Adrenal gland (tissue), 12 donors: Measurements from ENCODE around the gene CTAGE4. TPM values are rescaled to one million over a fixed set of nuclear protein-coding genes. Genes with fewer than 3 reads are reported as not detected.
"Not testable (repeated sequence)": the region's sequence is repeated elsewhere in the genome, so short reads cannot be mapped to it uniquely, and the experiment has no call there.

Experiments used
- DNase-seq, 7 donors: peaks; one replicate each; pipeline ENCODE4 v3.0.0-alpha.2; 2019 to 2020
- H3K27ac ChIP-seq, 5 donors: fragments of 200-600 bp; sonication (generic) in 4 of 5; 1 replicate in 3 of 5; 2 replicates in 2 of 5; pipeline versions ENCODE4 v1.5.1 to v1.8.0; 2016 to 2020; ENCODE audit warnings: mild to moderate bottlenecking in 1 of 5
- H3K27me3 ChIP-seq: fragments of 200-600 bp; 2 replicates; pipeline ENCODE4 v1.8.0; 2021
- H3K36me3 ChIP-seq, 2 donors: fragments of 200-600 bp; replicated peaks in 1 of 2; 1 replicate in 1 of 2; 2 replicates in 1 of 2; pipeline versions ENCODE4 v1.5.1 to v1.8.0; 2018 to 2022
- H3K4me1 ChIP-seq, 2 donors: fragments of 200-600 bp; replicated peaks in 1 of 2; 1 replicate in 1 of 2; 2 replicates in 1 of 2; pipeline versions ENCODE4 v1.5.1 to v1.8.0; 2018 to 2021
- H3K4me3 ChIP-seq, 4 donors: fragments of 200-600 bp; sonication (generic) in 3 of 4; one replicate each; pipeline ENCODE4 v1.5.1; 2016 to 2018
- H3K9me3 ChIP-seq, 3 donors: fragments of 200-600 bp; sonication (generic) in 1 of 3; replicated peaks in 1 of 3; 1 replicate in 2 of 3; 2 replicates in 1 of 3; pipeline versions ENCODE4 v1.5.1 to v1.8.0; 2016 to 2021
- POLR2A ChIP-seq, 2 donors: fragments of 450-650 bp; IDR thresholded peaks; one replicate each; pipeline ENCODE4 v1.6.1; 2017; ENCODE audit warnings: antibody characterized with exemption in 2 of 2, mild to moderate bottlenecking in 2 of 2, moderate library complexity in 1 of 2
- WGBS, 4 donors: extraction: QIAGEN DNeasy Blood & Tissue Kit in 2 of 4; methylation state at CpG; one replicate each; pipeline versions ENCODE4 v1.1.5 to v1.1.7; 2013 to 2017; 5-methylcytosine and 5-hydroxymethylcytosine counted together
- intact Hi-C, 2 donors: fragments of 100-400 bp; cut with DNase I; formaldehyde crosslinking; loops; one replicate each; pipeline versions ENCODE4 v1.14.1 to v1.15.0; 2022 to 2023
- polyA plus RNA-seq, 3 donors: library from polyadenylated mRNA; stranded (reverse); fragments of 200-250 nt in 2 of 3; fragments of 350-450 nt in 1 of 3; fragmentation: Illumina TruSeq in 1 of 3; extraction: RNeasy Lipid Tissue Mini Kit (QIAGEN cat#74804) in 1 of 3; gene quantifications; one replicate each; pipeline ENCODE4 v1.2.3, GENCODE V29; 2013 to 2014
- total RNA-seq, 9 donors: library from RNA; depleted of rRNA in 4 of 9; stranded (reverse); fragments of >200 nt in 4 of 9; fragments of 120-200 nt in 1 of 9; fragmentation: NEBNext Ultra II Directional in 1 of 9; extraction: Animal tissue kit (Norgen Biotek cat#: 25700) in 1 of 9; gene quantifications; one replicate each; pipeline versions ENCODE4 v1.1.0 to v1.2.4, GENCODE V29; 2013 to 2023
- TF ChIP-seq, protein P1 (sequence below), 6 experiments: fragments of 450-650 bp in 4 of 6; fragments of 200-600 bp in 2 of 6; sonication (generic) in 1 of 6; IDR thresholded peaks; 1 replicate in 5 of 6; 2 replicates in 1 of 6; pipeline versions ENCODE4 v1.5.1 to v1.8.0; 2016 to 2021; ENCODE audit warnings: antibody characterized with exemption in 6 of 6, mild to moderate bottlenecking in 2 of 6, moderate library complexity in 1 of 6
- donor health status: healthy with polysubstance abuse.
- donor health status: Bipolar disorder and iron deficiency.
- donor health status: DM: yes; HTN: yes; CAD: no.
- donor health status: DM: no; HTN: no; CAD: no.
- donor health status: DM: no; HTN: no; CAD: no.
- donor health status: DM: yes; HTN: yes; CAD: no.

CTAGE4 gene
- total and polyA plus RNA-seq, 12 donors, result 0.23 to 2.3 (median 0.44) TPM; not detected in 4

DNA sequence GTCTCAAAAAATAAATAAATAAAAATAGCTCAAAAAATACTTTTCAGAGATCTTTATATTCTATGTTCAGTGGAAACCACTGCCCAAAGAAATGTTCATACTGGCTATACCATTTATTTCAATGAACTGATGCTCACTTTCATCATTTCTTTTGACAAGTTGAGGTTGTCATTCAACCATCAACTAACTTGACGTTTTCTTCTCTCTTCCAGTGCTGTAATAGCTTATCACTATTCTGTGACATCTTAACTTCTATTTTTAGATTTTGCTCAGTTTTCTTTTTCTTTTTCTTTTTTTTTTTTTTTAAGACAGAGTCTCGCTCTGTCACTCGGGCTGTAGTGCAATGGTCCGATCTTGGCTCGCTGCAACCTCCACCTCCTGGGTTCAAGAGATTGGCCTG lies 8.7 kb upstream of the CTAGE4 start:
- no peak for DNase-seq
- H3K4me3 ChIP-seq, result no peak overlapping the region
- intact Hi-C loops, result no loop called here
- H3K36me3 ChIP-seq, result no peaks in the 10 kb centered on the region
- 75 to 88% (median 78%) methylated on average over 5 of the region's 5 CpGs for WGBS, 4 donors
- no peaks in the 10 kb centered on the region for H3K27me3 ChIP-seq
- no peak overlapping the region for H3K27ac ChIP-seq
- no peaks in the 10 kb centered on the region for H3K4me1 ChIP-seq
- H3K9me3 ChIP-seq, result no peaks in the 10 kb centered on the region
- no peak for TF ChIP-seq POLR2A (IDR thresholded peaks at IDR 0.05)
- TF ChIP-seq, protein P1, sequence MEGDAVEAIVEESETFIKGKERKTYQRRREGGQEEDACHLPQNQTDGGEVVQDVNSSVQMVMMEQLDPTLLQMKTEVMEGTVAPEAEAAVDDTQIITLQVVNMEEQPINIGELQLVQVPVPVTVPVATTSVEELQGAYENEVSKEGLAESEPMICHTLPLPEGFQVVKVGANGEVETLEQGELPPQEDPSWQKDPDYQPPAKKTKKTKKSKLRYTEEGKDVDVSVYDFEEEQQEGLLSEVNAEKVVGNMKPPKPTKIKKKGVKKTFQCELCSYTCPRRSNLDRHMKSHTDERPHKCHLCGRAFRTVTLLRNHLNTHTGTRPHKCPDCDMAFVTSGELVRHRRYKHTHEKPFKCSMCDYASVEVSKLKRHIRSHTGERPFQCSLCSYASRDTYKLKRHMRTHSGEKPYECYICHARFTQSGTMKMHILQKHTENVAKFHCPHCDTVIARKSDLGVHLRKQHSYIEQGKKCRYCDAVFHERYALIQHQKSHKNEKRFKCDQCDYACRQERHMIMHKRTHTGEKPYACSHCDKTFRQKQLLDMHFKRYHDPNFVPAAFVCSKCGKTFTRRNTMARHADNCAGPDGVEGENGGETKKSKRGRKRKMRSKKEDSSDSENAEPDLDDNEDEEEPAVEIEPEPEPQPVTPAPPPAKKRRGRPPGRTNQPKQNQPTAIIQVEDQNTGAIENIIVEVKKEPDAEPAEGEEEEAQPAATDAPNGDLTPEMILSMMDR (IDR thresholded peaks at IDR 0.05), result no peak

DNA sequence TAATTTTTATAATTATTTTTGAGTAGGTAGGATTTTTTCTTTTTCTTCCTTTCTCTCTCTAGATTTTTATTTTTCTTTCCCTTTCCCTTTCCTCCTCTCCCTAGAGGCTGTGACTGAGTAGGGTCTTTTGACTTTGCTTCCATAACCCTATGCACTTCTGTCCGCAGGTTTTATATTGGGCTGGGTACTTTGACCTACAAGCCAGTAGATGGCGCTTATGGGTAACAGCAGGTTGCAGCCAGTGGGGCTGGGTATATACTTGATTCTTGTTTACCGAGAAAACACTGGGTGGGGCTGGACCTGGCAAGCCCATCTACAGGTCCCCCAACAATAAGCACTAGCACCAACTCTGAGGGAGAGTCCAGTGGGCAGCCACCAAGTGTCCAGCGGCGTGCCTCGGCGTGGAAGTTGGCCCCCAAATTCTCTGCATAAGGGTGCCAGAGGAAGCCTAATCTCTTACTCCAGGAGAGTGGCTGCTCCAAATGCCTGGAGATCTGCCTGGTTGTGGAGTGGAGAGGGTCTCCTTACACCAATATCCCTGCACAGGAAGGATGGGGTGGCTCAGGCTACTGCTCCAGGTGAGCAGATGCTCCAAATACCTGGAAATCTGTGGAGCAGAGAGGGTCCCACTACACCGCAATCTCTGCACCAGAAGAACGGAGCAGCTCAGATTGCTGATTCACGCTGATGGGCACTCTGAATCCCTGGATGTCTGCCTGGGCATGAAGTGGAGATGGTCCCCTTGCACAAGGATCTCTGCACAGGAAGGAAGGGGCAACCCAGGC lies 4.7 kb upstream of the CTAGE4 start:
- H3K4me1 ChIP-seq, H3K4me3 ChIP-seq, H3K9me3 ChIP-seq, H3K27me3 ChIP-seq, H3K36me3 ChIP-seq, H3K27ac ChIP-seq, intact Hi-C loops: not testable (repeated sequence)
- TF ChIP-seq, protein P1 (IDR thresholded peaks at IDR 0.05), result peak; percentile 15 to 65 (median 50)
- peak in 3 of 7 donors; percentile 17 to 57 (median 24) for DNase-seq
- WGBS, 4 donors, result 0 to 41% (median 25%) methylated on average over 2 to 10 of the region's 10 CpGs

DNA sequence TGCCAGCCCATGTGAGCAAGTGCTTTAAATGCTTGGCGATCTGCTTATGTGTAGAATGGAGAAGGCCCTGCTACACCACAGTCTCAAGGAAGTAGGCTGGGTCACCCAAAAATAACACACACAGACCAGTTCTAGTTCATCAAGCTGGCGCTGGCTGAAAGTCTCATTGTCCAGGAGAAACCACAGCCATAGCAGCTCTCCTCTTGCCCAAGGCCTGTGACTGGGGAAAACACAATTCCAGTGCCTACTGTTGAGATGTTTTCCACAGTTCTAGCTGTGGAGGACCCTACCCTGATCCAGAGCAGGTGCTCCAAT lies 4.1 kb upstream of the CTAGE4 start:
- H3K36me3 ChIP-seq, H3K27me3 ChIP-seq, DNase-seq, H3K9me3 ChIP-seq, H3K4me3 ChIP-seq, H3K27ac ChIP-seq, intact Hi-C loops, H3K4me1 ChIP-seq: not testable (repeated sequence)
- WGBS, 4 donors, result 63 to 68% methylated on average over 1 of the region's 2 CpGs; no CpG with 5 or more reads in 2 of the 4 donors

DNA sequence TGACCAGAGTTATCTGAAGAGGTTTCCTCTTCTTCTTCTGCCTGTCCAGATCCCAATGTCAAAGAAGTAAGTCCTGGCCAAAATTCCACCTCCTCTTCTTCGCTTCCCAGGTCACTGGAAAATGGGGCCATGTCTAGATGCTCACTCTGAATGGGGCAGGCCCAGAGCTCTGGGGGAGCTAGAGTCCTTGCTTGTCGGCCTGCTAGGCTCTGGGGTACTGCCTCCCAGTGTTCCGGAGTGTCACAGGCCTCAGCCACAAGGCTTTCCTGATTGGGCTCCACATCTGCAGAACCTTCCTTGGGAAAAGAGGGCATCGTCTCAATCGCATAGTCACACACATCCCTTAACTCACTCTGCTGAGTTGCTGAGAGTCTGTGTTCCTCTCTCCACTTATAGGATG lies 4.6 kb downstream of the CTAGE4 start:
- H3K27me3 ChIP-seq, H3K9me3 ChIP-seq, H3K4me1 ChIP-seq, H3K36me3 ChIP-seq, intact Hi-C loops, DNase-seq, H3K4me3 ChIP-seq, H3K27ac ChIP-seq: not testable (repeated sequence)
- no CpG with 5 or more reads among the region's 5 CpGs for whole genome bisulfite sequencing, 4 donors

DNA sequence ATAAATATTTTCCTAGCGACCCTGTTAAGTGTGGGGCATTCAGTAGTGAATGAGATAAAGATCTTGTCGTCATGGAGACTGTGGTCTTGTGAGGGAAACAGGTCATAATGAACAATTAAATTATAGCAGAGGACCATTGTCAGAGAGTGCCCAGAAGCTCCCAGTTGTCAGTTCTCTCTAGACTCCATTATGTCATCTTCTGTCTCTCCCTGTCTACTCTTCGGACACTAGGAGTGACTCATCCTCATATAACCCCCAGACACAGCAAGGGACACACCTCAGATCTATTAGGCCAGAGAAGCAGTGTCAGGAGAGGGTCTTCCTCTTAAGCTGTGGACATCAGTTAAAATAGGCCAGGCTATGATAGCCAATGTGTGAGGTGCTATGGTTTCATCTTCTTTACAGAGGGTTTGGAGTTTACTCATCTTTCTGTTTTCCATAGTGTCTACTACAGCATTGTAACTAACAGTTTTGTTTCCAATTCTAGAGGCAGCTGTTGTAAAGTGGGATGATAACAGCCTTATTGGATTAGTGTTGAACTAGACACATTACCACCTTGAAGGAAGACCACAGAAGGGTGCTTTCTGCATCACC lies 5.4 kb downstream of the CTAGE4 start:
- H3K4me3 ChIP-seq, H3K27me3 ChIP-seq, H3K9me3 ChIP-seq, H3K4me1 ChIP-seq, H3K27ac ChIP-seq, DNase-seq, H3K36me3 ChIP-seq, intact Hi-C loops: not testable (repeated sequence)
- WGBS, 4 donors, result no CpG with 5 or more reads among the region's 3 CpGs

DNA sequence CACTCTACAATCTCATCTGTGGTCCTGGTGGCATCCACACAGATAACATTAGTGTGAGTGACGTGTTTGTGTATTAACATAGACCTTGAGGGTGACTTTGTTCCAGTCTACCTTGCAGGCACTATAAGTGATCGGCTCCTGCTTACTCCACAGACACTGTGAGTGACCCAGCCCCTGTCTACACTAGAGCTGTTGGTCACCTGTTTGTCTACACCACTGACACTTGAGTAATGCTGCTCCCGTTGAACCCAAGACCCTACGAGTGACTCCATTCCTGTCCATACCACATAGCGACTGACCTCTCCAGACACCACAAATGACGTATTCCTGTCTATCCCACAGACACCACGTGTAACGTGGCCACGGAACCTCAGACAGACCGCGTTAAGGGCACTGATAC lies 10.5 kb downstream of the CTAGE4 start:
- H3K27me3 ChIP-seq, H3K4me1 ChIP-seq, H3K27ac ChIP-seq, H3K4me3 ChIP-seq, intact Hi-C loops, H3K36me3 ChIP-seq, H3K9me3 ChIP-seq, DNase-seq: not testable (repeated sequence)
- no CpG with 5 or more reads among the region's 11 CpGs for WGBS, 4 donors

DNA sequence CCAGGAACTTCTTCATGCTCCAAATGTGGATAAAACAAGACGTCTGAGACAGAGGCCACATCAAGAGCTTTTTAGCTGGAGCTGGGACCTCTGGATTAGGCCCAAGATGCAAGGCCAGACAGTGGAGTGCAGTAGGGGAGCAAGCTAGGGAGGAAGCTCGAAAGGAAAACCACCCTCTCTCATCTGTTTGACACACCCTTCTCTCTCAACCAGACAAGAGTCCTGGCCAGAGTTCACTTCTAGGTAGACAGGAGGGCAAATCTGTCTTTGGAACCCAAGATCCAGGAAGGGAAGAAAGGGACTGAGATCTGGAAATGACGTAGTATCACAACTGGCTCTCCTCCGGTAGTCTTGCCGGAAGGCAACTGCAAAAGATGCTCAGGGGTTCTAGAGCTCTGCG lies 11.2 kb downstream of the CTAGE4 start:
- intact Hi-C loops, H3K4me1 ChIP-seq, H3K9me3 ChIP-seq, H3K4me3 ChIP-seq, H3K27me3 ChIP-seq, H3K27ac ChIP-seq, DNase-seq, H3K36me3 ChIP-seq: not testable (repeated sequence)
- WGBS, 4 donors, result no CpG with 5 or more reads among the region's 6 CpGs

DNA sequence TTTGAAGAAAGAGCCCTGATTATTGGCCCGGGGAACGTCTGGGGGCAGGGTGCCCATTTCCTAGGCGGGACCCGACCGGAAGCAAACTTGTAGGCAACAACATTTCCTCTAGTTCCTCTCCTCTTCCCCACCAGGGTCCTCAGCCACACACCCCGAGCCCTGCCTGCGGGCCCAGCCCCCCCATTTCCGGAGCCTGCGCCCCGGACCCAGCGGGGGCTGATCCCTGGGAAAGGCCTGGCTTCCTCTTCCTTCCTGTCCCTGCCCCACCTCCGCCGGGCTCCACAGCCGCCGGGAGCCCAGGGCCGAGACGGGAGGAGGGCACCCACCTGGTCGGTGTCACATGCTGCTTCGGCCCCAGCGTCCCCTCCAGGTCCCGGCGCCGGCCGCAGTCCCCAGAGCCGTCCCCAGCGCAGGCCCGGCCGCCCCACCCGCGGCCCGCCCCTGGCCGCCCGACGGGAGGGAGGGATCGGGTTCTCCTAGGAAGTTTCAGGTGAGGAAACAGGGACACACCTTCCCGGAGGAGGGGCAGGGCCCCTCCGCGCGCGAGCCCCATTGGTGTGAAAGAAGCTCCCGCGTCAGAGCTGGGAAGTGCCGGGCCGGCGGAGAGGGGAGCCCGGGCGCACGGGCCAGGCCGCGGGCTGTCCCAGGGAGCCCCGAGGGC lies 12.1 kb downstream of the CTAGE4 start, which contains the start of gene ARHGEF35:
Gene ARHGEF35 (minus strand): TSS at position 622 of the 661 bp plus-strand sequence. CDS start 7,450 bp downstream, outside the sequence.
- H3K27ac ChIP-seq, H3K4me3 ChIP-seq, H3K9me3 ChIP-seq, H3K27me3 ChIP-seq, H3K36me3 ChIP-seq, intact Hi-C loops, DNase-seq, H3K4me1 ChIP-seq: not testable (repeated sequence)
- 0% methylated on average over 9 of the region's 51 CpGs; no CpG with 5 or more reads in 3 of the 4 donors for WGBS, 4 donors

DNA sequence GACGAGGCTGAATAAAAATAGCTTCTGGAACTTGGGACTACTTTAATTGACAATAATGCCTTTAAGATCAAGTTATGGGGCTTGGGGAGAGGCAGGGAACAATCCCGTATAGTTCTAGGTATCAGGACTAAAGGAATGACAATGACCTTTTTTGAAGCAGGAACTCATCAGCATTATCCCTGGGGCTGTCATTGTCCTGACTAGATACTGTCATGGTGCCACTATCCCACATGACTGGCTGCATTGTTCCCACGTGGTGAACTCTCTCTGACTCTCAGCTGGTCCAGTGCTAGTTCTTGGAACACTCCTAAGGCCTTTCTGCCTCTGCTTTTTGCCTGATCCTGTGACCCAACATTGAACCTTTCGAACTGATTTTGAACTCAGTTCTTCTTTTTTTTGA lies 15.7 kb downstream of the CTAGE4 start:
- H3K9me3 ChIP-seq, H3K27me3 ChIP-seq, intact Hi-C loops, H3K4me1 ChIP-seq, H3K4me3 ChIP-seq, H3K36me3 ChIP-seq, H3K27ac ChIP-seq, DNase-seq: not testable (repeated sequence)
- WGBS, 4 donors, result 32 to 72% (median 53%) methylated on average over 2 to 3 of the region's 4 CpGs
